SK-N-SH treated with all-trans-retinoic acid at 6 μM for 48 hours (cell line): ENCODE measurements around the gene KRT72.

ENCODE experiments used
- ATAC-seq: fragments of 200-7000 bp; cut with Tn5 transposase; 3 replicates; pipeline ENCODE4 v1.9.1; 2020; ENCODE audit warnings: mild to moderate bottlenecking, moderate library complexity
- ARNTL ChIP-seq: fragments of 450-650 bp; formaldehyde crosslinking; IDR thresholded peaks from 2 replicates; pipeline ENCODE4 v1.5.0; 2020; ENCODE audit warnings: low read depth, mild to moderate bottlenecking, moderate library complexity, borderline replicate concordance
- BACH2 ChIP-seq: fragments of 250-450 bp; sonication (Bioruptor Pico); IDR thresholded peaks from 2 replicates; pipeline ENCODE4 v1.9.0; 2021; ENCODE audit warnings: mild to moderate bottlenecking, borderline replicate concordance
- CSDC2 ChIP-seq: fragments of 250-450 bp; sonication (Bioruptor Pico); IDR thresholded peaks from 2 replicates; pipeline ENCODE4 v1.5.0; 2020; ENCODE audit warnings: mild to moderate bottlenecking, moderate library complexity
- ESRRG ChIP-seq: fragments of 250-450 bp; sonication (Bioruptor Pico); IDR thresholded peaks from 2 replicates; pipeline ENCODE4 v1.6.1; 2021; ENCODE audit warnings: mild to moderate bottlenecking
- GLIS3 ChIP-seq: fragments of 250-450 bp; sonication (Bioruptor Pico); IDR thresholded peaks from 2 replicates; pipeline ENCODE4 v1.5.0; 2020; ENCODE audit warnings: mild to moderate bottlenecking, moderate library complexity
- ISL1 ChIP-seq: fragments of 250-450 bp; sonication (Bioruptor Pico); IDR thresholded peaks from 2 replicates; pipeline ENCODE4 v2.1.2; 2022; ENCODE audit warnings: mild to moderate bottlenecking, moderate library complexity
- OSR1 ChIP-seq: fragments of 250-450 bp; sonication (Bioruptor Pico); IDR thresholded peaks from 2 replicates; pipeline ENCODE4 v1.8.0; 2022; ENCODE audit warnings: moderate library complexity, mild to moderate bottlenecking, inconsistent platforms
- PPARA ChIP-seq: fragments of 250-450 bp; sonication (Bioruptor Pico); IDR thresholded peaks from 2 replicates; pipeline ENCODE4 v1.5.0; 2020; ENCODE audit warnings: mild to moderate bottlenecking, borderline replicate concordance
- RARB ChIP-seq: fragments of 250-450 bp; sonication (Bioruptor Pico); IDR thresholded peaks from 2 replicates; pipeline ENCODE4 v1.8.0; 2021; ENCODE audit warnings: mild to moderate bottlenecking, moderate library complexity
- SNAI2 ChIP-seq: fragments of 250-450 bp; sonication (Bioruptor Pico); IDR thresholded peaks from 2 replicates; pipeline ENCODE4 v1.5.0; 2020; ENCODE audit warnings: mild to moderate bottlenecking, moderate library complexity
- TCF4 ChIP-seq: fragments of 250-450 bp; sonication (Bioruptor Pico); IDR thresholded peaks from 2 replicates; pipeline ENCODE4 v1.8.0; 2021; ENCODE audit warnings: mild to moderate bottlenecking, moderate library complexity, borderline replicate concordance
- TOX ChIP-seq: fragments of 250-450 bp; sonication (Bioruptor Pico); IDR thresholded peaks from 2 replicates; pipeline ENCODE4 v1.8.0; 2021; ENCODE audit warnings: mild to moderate bottlenecking, moderate library complexity, borderline replicate concordance
- ZC3H10 ChIP-seq: fragments of 250-450 bp; sonication (Bioruptor Pico); IDR thresholded peaks from 2 replicates; pipeline ENCODE4 v1.5.1; 2021; ENCODE audit warnings: mild to moderate bottlenecking, moderate library complexity
- ZFP3 ChIP-seq: fragments of 250-450 bp; sonication (Bioruptor Pico); IDR thresholded peaks from 2 replicates; pipeline ENCODE4 v1.5.0; 2020; ENCODE audit warnings: mild to moderate bottlenecking, moderate library complexity
- ZFP30 ChIP-seq: fragments of 450-650 bp; formaldehyde crosslinking; IDR thresholded peaks from 2 replicates; pipeline ENCODE4 v1.5.0; 2022; ENCODE audit warnings: mild to moderate bottlenecking, moderate library complexity
- ZNF565 ChIP-seq: fragments of 450-650 bp; formaldehyde crosslinking; conservative IDR thresholded peaks from 2 replicates; pipeline ENCODE4 v1.5.0; 2020; ENCODE audit warnings: low read depth, mild to moderate bottlenecking, moderate library complexity
- ZNF70 ChIP-seq: fragments of 450-650 bp; formaldehyde crosslinking; IDR thresholded peaks from 2 replicates; pipeline ENCODE4 v1.5.0; 2020; ENCODE audit warnings: mild to moderate bottlenecking, moderate library complexity
- TF ChIP-seq, protein P1 (sequence below): fragments of 250-450 bp; sonication (Bioruptor Pico); IDR thresholded peaks from 2 replicates; pipeline ENCODE4 v1.5.1; 2020; ENCODE audit warnings: low read depth, mild to moderate bottlenecking, moderate library complexity
- TF ChIP-seq, protein P2 (sequence below): fragments of 250-450 bp; sonication (Bioruptor Pico); IDR thresholded peaks from 2 replicates; pipeline ENCODE4 v1.5.1; 2021; ENCODE audit warnings: mild to moderate bottlenecking, moderate library complexity
- TF ChIP-seq, protein P3 (sequence below): fragments of 250-450 bp; sonication (Bioruptor Pico); IDR thresholded peaks from 2 replicates; pipeline ENCODE4 v1.8.0; 2020; ENCODE audit warnings: mild to moderate bottlenecking, moderate library complexity, borderline replicate concordance
- TF ChIP-seq, protein P4 (sequence below): fragments of 250-450 bp; sonication (Bioruptor Pico); IDR thresholded peaks from 2 replicates; pipeline ENCODE4 v1.5.0; 2020; ENCODE audit warnings: mild to moderate bottlenecking, moderate library complexity
- TF ChIP-seq, protein P5 (sequence below): fragments of 250-450 bp; sonication (Bioruptor Pico); IDR thresholded peaks from 2 replicates; pipeline ENCODE4 v1.8.0; 2021; ENCODE audit warnings: low read depth, mild to moderate bottlenecking, moderate library complexity, borderline replicate concordance

KRT72 gene

DNA sequence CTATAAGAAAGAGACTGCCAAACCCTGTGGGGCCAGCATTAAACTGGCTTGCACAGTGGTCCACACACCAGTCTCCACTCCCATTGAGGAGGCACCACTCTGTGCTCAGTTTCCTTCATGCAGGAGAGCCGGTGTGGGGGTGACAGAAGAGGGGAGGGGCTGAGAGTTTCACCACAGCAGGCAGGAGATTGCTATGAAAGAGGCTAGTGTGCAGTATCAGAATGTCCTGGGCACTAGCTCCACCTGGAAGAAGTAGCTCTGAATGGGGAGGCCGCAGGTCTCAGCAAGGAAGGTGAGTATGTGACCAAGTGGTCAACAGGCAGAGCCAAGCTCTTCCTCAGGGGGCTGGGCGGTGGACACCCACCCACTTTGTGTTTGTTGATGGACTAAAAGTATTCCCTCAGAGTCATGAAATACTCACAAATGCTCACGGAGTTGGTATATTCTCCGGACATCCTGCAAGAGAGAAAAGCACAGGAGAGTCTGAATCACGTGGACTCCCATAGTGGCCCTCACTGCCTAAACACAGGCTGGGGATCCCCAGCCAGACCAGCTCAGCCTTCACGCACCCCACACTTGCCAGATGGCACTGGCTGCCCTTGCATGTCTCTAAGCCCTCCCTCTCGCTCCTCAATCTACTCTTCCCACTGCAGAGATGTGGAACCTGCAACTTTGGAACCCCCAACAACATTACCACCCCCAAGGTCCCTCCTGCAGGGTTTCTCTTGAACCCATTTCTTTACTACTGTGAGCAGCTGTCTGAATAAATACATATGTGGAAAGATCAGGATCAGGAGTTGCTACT is 7.8 kb upstream of the KRT72 start:
- ATAC-seq: no peak
- TF ChIP-seq TOX (CRISPR knock-in tag) (no peak), RARB (no peak), ISL1 (CRISPR knock-in tag) (no peak), GLIS3 (CRISPR knock-in tag) (no peak), ZFP30 (CRISPR knock-in tag) (no peak), SNAI2 (CRISPR knock-in tag) (no peak), BACH2 (CRISPR knock-in tag) (no peak), ARNTL (CRISPR knock-in tag) (no peak), PPARA (CRISPR knock-in tag) (no peak), OSR1 (CRISPR knock-in tag) (no peak), ZFP3 (CRISPR knock-in tag) (no peak), ESRRG (no peak), ZNF70 (CRISPR knock-in tag) (no peak), TCF4 (no peak), ZNF565 (CRISPR knock-in tag) (no peak), CSDC2 (CRISPR knock-in tag) (no peak), ZC3H10 (CRISPR knock-in tag) (no peak)
- TF ChIP-seq, protein P1, sequence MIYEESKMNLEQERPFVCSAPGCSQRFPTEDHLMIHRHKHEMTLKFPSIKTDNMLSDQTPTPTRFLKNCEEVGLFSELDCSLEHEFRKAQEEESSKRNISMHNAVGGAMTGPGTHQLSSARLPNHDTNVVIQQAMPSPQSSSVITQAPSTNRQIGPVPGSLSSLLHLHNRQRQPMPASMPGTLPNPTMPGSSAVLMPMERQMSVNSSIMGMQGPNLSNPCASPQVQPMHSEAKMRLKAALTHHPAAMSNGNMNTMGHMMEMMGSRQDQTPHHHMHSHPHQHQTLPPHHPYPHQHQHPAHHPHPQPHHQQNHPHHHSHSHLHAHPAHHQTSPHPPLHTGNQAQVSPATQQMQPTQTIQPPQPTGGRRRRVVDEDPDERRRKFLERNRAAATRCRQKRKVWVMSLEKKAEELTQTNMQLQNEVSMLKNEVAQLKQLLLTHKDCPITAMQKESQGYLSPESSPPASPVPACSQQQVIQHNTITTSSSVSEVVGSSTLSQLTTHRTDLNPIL (CRISPR knock-in tag): no peak
- TF ChIP-seq, protein P2, sequence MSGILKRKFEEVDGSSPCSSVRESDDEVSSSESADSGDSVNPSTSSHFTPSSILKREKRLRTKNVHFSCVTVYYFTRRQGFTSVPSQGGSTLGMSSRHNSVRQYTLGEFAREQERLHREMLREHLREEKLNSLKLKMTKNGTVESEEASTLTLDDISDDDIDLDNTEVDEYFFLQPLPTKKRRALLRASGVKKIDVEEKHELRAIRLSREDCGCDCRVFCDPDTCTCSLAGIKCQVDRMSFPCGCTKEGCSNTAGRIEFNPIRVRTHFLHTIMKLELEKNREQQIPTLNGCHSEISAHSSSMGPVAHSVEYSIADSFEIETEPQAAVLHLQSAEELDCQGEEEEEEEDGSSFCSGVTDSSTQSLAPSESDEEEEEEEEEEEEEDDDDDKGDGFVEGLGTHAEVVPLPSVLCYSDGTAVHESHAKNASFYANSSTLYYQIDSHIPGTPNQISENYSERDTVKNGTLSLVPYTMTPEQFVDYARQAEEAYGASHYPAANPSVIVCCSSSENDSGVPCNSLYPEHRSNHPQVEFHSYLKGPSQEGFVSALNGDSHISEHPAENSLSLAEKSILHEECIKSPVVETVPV (CRISPR knock-in tag): no peak
- TF ChIP-seq, protein P3, sequence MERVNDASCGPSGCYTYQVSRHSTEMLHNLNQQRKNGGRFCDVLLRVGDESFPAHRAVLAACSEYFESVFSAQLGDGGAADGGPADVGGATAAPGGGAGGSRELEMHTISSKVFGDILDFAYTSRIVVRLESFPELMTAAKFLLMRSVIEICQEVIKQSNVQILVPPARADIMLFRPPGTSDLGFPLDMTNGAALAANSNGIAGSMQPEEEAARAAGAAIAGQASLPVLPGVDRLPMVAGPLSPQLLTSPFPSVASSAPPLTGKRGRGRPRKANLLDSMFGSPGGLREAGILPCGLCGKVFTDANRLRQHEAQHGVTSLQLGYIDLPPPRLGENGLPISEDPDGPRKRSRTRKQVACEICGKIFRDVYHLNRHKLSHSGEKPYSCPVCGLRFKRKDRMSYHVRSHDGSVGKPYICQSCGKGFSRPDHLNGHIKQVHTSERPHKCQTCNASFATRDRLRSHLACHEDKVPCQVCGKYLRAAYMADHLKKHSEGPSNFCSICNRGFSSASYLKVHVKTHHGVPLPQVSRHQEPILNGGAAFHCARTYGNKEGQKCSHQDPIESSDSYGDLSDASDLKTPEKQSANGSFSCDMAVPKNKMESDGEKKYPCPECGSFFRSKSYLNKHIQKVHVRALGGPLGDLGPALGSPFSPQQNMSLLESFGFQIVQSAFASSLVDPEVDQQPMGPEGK (CRISPR knock-in tag): no peak

DNA sequence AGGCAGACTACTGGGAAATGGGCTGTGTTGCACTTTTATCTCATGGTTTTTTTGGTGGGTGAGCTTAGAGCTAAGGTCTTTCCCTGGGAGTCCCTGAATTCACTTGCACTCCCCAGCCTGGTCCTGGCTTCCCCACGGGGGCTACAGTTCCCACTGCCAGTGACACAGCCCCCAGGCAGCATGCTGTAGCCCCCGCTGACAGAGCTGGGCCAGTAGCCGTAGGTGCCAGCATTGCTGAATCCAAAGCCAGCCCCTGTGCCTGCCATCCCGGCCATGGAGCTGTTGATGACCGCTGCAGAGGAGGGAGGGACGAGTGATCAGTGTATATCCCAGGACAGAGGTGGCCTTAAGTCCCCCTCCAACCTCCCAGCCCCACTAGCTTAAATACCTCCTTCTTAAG is 6.9 kb upstream of the KRT72 start:
- no peak for TF ChIP-seq ZNF70 (CRISPR knock-in tag)
- TF ChIP-seq ZC3H10 (CRISPR knock-in tag): no peak
- TF ChIP-seq, protein P4, sequence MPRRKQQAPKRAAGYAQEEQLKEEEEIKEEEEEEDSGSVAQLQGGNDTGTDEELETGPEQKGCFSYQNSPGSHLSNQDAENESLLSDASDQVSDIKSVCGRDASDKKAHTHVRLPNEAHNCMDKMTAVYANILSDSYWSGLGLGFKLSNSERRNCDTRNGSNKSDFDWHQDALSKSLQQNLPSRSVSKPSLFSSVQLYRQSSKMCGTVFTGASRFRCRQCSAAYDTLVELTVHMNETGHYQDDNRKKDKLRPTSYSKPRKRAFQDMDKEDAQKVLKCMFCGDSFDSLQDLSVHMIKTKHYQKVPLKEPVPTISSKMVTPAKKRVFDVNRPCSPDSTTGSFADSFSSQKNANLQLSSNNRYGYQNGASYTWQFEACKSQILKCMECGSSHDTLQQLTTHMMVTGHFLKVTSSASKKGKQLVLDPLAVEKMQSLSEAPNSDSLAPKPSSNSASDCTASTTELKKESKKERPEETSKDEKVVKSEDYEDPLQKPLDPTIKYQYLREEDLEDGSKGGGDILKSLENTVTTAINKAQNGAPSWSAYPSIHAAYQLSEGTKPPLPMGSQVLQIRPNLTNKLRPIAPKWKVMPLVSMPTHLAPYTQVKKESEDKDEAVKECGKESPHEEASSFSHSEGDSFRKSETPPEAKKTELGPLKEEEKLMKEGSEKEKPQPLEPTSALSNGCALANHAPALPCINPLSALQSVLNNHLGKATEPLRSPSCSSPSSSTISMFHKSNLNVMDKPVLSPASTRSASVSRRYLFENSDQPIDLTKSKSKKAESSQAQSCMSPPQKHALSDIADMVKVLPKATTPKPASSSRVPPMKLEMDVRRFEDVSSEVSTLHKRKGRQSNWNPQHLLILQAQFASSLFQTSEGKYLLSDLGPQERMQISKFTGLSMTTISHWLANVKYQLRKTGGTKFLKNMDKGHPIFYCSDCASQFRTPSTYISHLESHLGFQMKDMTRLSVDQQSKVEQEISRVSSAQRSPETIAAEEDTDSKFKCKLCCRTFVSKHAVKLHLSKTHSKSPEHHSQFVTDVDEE (CRISPR knock-in tag): no peak

DNA sequence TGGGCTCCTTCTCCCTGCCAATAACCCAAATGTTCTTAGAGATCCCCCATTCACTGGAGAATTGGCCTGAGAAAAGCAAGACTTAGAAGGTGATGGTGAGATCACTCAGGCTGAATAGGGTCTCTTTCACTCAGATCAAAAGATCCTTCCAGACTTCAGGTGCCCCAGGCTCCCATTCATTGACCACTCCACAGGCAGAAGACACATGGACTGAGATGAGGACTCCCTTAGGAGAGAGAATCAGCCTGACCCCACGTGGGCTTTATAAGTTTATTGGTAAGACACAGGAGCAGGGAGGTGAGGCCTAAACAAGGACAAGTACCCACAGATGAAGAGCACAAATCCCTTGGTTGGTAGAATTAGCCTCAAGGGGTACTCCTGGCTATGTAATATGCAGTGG is 6.1 kb upstream of the KRT72 start:
- TF ChIP-seq, protein P5, sequence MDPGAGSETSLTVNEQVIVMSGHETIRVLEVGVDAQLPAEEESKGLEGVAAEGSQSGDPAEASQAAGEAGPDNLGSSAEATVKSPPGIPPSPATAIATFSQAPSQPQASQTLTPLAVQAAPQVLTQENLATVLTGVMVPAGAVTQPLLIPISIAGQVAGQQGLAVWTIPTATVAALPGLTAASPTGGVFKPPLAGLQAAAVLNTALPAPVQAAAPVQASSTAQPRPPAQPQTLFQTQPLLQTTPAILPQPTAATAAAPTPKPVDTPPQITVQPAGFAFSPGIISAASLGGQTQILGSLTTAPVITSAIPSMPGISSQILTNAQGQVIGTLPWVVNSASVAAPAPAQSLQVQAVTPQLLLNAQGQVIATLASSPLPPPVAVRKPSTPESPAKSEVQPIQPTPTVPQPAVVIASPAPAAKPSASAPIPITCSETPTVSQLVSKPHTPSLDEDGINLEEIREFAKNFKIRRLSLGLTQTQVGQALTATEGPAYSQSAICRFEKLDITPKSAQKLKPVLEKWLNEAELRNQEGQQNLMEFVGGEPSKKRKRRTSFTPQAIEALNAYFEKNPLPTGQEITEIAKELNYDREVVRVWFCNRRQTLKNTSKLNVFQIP (CRISPR knock-in tag): no peak
- TF ChIP-seq, protein P2 (CRISPR knock-in tag): no peak
- TF ChIP-seq, protein P4 (CRISPR knock-in tag): no peak
- ATAC-seq: no peak

More for the DNA sequence above, 6.9 kb upstream of the KRT72 start:
- ATAC-seq: no peak
